H1 (cell line): Measurements from ENCODE around the gene MACROH2A1. TPM values are rescaled to one million over a fixed set of nuclear protein-coding genes. Genes with fewer than 3 reads are reported as not detected.

Experiments
- CTCF ChIA-PET: fragments of 300-600 bp; sonication (Branson Sonifier 250); formaldehyde crosslinking; loops from one replicate; lab custom pipeline; 2021; ENCODE audit not compliant: partially characterized antibody; lab: Charles Lee
- POLR2A ChIA-PET: fragments of 300-600 bp; sonication (Branson Sonifier 250); formaldehyde crosslinking; loops from one replicate; lab custom pipeline; 2021; ENCODE audit warnings: inconsistent platforms; ENCODE audit not compliant: partially characterized antibody; lab: Charles Lee
- DNase-seq, 2 experiments: peaks; one replicate each; pipeline versions ENCODE4 v3.0.0 to v3.0.0-alpha.2; 2010 to 2022; ENCODE audit warnings: low spot score in 2 of 2, low read depth in 1 of 2, mixed read lengths in 1 of 2
- FAIRE-seq: peaks from 2 replicates; lab custom pipeline; 2011; peaks lifted over from hg19 to GRCh38; lab: Jason Lieb, UNC
- H2AFZ ChIP-seq: 2 replicates; pipeline ENCODE4 v1.8.1; 2012; ENCODE audit warnings: low read length, inconsistent platforms
- H2AK5ac ChIP-seq: 2 replicates; pipeline ENCODE4 v1.6.1; 2013; ENCODE audit warnings: low read depth, low read length
- H2BK120ac ChIP-seq: replicated peaks from 2 replicates; pipeline ENCODE3; 2013; ENCODE audit warnings: low read depth, low read length, inconsistent platforms
- H2BK12ac ChIP-seq: 2 replicates; pipeline ENCODE4 v1.6.1; 2013; ENCODE audit warnings: low read depth, low read length
- H2BK15ac ChIP-seq: 2 replicates; pipeline ENCODE4 v1.6.1; 2013; ENCODE audit warnings: low read length
- H2BK20ac ChIP-seq: 2 replicates; pipeline ENCODE4 v1.6.1; 2013; ENCODE audit warnings: low read length
- H2BK5ac ChIP-seq: 2 replicates; pipeline ENCODE4 v1.6.1; 2013; ENCODE audit warnings: low read depth, low read length
- H3K14ac ChIP-seq: 2 replicates; pipeline ENCODE4 v1.6.1; 2013; ENCODE audit warnings: inconsistent platforms; ENCODE audit not compliant: insufficient read length
- H3K18ac ChIP-seq: 2 replicates; pipeline ENCODE4 v1.6.1; 2013; ENCODE audit warnings: low read length; ENCODE audit errors: extremely low read depth
- H3K23ac ChIP-seq: 2 replicates; pipeline ENCODE4 v1.6.1; 2013; ENCODE audit warnings: inconsistent platforms; ENCODE audit not compliant: insufficient read length
- H3K23me2 ChIP-seq: 2 replicates; pipeline ENCODE4 v1.6.1; 2013; ENCODE audit warnings: low read depth, low read length
- H3K27ac ChIP-seq: 2 replicates; pipeline ENCODE4 v1.6.1; 2011; ENCODE audit warnings: low read depth, low read length, inconsistent platforms
- H3K27me3 ChIP-seq, 4 experiments: replicated peaks in 1 of 4; 1 replicate in 1 of 4; 2 replicates in 3 of 4; pipeline versions ENCODE4 v1.6.1 to v1.8.1; 2011 to 2013; ENCODE audit warnings: low read length in 3 of 4, mild to moderate bottlenecking in 3 of 4, inconsistent platforms in 2 of 4, mixed read lengths in 2 of 4, moderate library complexity in 1 of 4; ENCODE audit not compliant: control insufficient read depth in 3 of 4, insufficient read depth in 3 of 4; ENCODE audit errors: extremely low read depth in 1 of 4
- H3K36me3 ChIP-seq, 4 experiments: 2 replicates each; pipeline versions ENCODE4 v1.6.1 to v1.8.1; 2011 to 2013; ENCODE audit warnings: mild to moderate bottlenecking in 4 of 4, low read length in 3 of 4, moderate library complexity in 2 of 4, control low read depth in 1 of 4, inconsistent platforms in 1 of 4; ENCODE audit not compliant: insufficient read depth in 4 of 4, control insufficient read depth in 2 of 4
- H3K4ac ChIP-seq: replicated peaks from 2 replicates; pipeline ENCODE3; 2013; ENCODE audit warnings: low read length, low read depth, mixed read lengths, inconsistent platforms; ENCODE audit not compliant: insufficient read length
- H3K4me1 ChIP-seq, 4 experiments: replicated peaks in 1 of 4; 1 replicate in 1 of 4; 2 replicates in 3 of 4; pipeline versions ENCODE4 v1.6.1 to v1.8.1; 2011 to 2013; ENCODE audit warnings: low read length in 3 of 4, inconsistent platforms in 2 of 4, mixed read lengths in 1 of 4; ENCODE audit not compliant: insufficient read depth in 4 of 4, control insufficient read depth in 3 of 4
- H3K4me2 ChIP-seq, 2 experiments: 2 replicates each; pipeline versions ENCODE4 v1.6.1 to v1.8.1; 2011 to 2013; ENCODE audit warnings: low read depth in 2 of 2, low read length in 2 of 2, control low read depth in 1 of 2, inconsistent platforms in 1 of 2, mild to moderate bottlenecking in 1 of 2; ENCODE audit not compliant: insufficient read depth in 1 of 2
- H3K4me3 ChIP-seq, 4 experiments: fragments of 200-600, 300-600 bp in 1 of 4; sonication (generic), shearing (Covaris generic), sonication (Bioruptor Twin) in 1 of 4; 2 replicates each; pipeline versions ENCODE4 v1.5.1 to v1.8.1; 2011 to 2016; ENCODE audit warnings: low read length in 4 of 4, low read depth in 3 of 4, control low read depth in 2 of 4, inconsistent platforms in 2 of 4, mild to moderate bottlenecking in 2 of 4, mixed read lengths in 1 of 4, moderate library complexity in 1 of 4; ENCODE audit not compliant: insufficient read depth in 2 of 4; ENCODE audit errors: extremely low read depth in 1 of 4
- H3K56ac ChIP-seq: replicated peaks from 2 replicates; pipeline ENCODE3; 2013; ENCODE audit warnings: low read depth, mild to moderate bottlenecking, mixed read lengths, low read length, inconsistent platforms; ENCODE audit not compliant: insufficient read length
- H3K79me1 ChIP-seq: 2 replicates; pipeline ENCODE4 v1.6.1; 2013; ENCODE audit warnings: low read depth, low read length, control low read depth
- H3K79me2 ChIP-seq, 2 experiments: 2 replicates each; pipeline versions ENCODE4 v1.6.1 to v1.8.1; 2012 to 2013; ENCODE audit warnings: low read length in 2 of 2, mild to moderate bottlenecking in 2 of 2, inconsistent platforms in 1 of 2; ENCODE audit not compliant: insufficient read depth in 2 of 2, control insufficient read depth in 1 of 2
- H3K9ac ChIP-seq, 4 experiments: replicated peaks in 1 of 4; 1 replicate in 1 of 4; 2 replicates in 3 of 4; pipeline versions ENCODE4 v1.6.1 to v1.8.1; 2011 to 2013; ENCODE audit warnings: low read depth in 3 of 4, low read length in 3 of 4, control low read depth in 2 of 4, mild to moderate bottlenecking in 2 of 4, moderate library complexity in 2 of 4, inconsistent platforms in 1 of 4; ENCODE audit errors: extremely low read depth in 1 of 4
- H3K9me3 ChIP-seq, 2 experiments: 2 replicates each; pipeline versions ENCODE4 v1.6.1 to v1.8.1; 2012 to 2013; ENCODE audit warnings: mild to moderate bottlenecking in 2 of 2, moderate library complexity in 2 of 2, control low read depth in 1 of 2, inconsistent platforms in 1 of 2, low read depth in 1 of 2, low read length in 1 of 2, mixed read lengths in 1 of 2; ENCODE audit not compliant: insufficient read depth in 2 of 2
- H4K20me1 ChIP-seq, 2 experiments: replicated peaks in 1 of 2; 2 replicates each; pipeline versions ENCODE3 to v1.8.1; 2011 to 2013; ENCODE audit warnings: inconsistent platforms in 2 of 2, low read length in 2 of 2, mild to moderate bottlenecking in 1 of 2; ENCODE audit not compliant: insufficient read depth in 2 of 2, control insufficient read depth in 1 of 2
- H4K5ac ChIP-seq: 2 replicates; pipeline ENCODE4 v1.6.1; 2013; ENCODE audit warnings: low read length, low read depth, mixed read lengths, inconsistent platforms; ENCODE audit not compliant: insufficient read length
- H4K8ac ChIP-seq: 2 replicates; pipeline ENCODE4 v1.8.0; 2013; ENCODE audit warnings: mild to moderate bottlenecking, moderate library complexity, low read length, inconsistent platforms; ENCODE audit not compliant: insufficient read depth; ENCODE audit errors: extremely low read depth
- H4K91ac ChIP-seq: replicated peaks from 2 replicates; pipeline ENCODE3; 2013; ENCODE audit warnings: low read length, mixed read lengths, inconsistent platforms; ENCODE audit not compliant: insufficient read length
- BCL11A ChIP-seq, 2 experiments: IDR thresholded peaks; one replicate each; pipeline ENCODE4 v1.6.1; 2011; ENCODE audit warnings: low read depth in 2 of 2, low read length in 2 of 2, mild to moderate bottlenecking in 2 of 2
- CBX5 ChIP-seq: fragments of 300-800, 300-1000 bp; sonication (generic); IDR thresholded peaks from 2 replicates; pipeline ENCODE4 v1.7.1; 2016; ENCODE audit warnings: antibody characterized with exemption, low read length, low read depth
- CBX8 ChIP-seq: fragments of 300-800, 300-1000 bp; sonication (generic); IDR thresholded peaks from 2 replicates; pipeline ENCODE4 v1.7.1; 2016; ENCODE audit warnings: low read depth, low read length, borderline replicate concordance
- CTBP2 ChIP-seq: IDR thresholded peaks from 2 replicates; pipeline ENCODE4 v1.7.0; 2011; ENCODE audit warnings: borderline replicate concordance, mild to moderate bottlenecking, moderate library complexity, mixed read lengths, low read length; ENCODE audit not compliant: insufficient read depth, insufficient read length
- EGR1 ChIP-seq: IDR thresholded peaks from 2 replicates; pipeline ENCODE4 v1.6.1; 2011; ENCODE audit warnings: low read depth, low read length, borderline replicate concordance
- FOSL1 ChIP-seq: IDR thresholded peaks from 2 replicates; pipeline ENCODE4 v1.6.1; 2011; ENCODE audit warnings: mild to moderate bottlenecking, low read depth, low read length, moderate library complexity; ENCODE audit not compliant: insufficient read depth
- HDAC6 ChIP-seq: IDR thresholded peaks from one replicate; pipeline ENCODE4 v1.7.1; 2012; ENCODE audit warnings: low read depth, mild to moderate bottlenecking, inconsistent platforms, low read length, moderate library complexity
- JUN ChIP-seq: IDR thresholded peaks from 2 replicates; pipeline ENCODE4 v1.6.1; 2011; ENCODE audit warnings: low read depth, mild to moderate bottlenecking, improper control_type of control experiment, low read length
- KDM4A ChIP-seq: IDR thresholded peaks from one replicate; pipeline ENCODE4 v1.7.1; 2012; ENCODE audit warnings: low read depth, mild to moderate bottlenecking, moderate library complexity, low read length, inconsistent platforms; ENCODE audit not compliant: severe bottlenecking
- MAX ChIP-seq: IDR thresholded peaks from 2 replicates; pipeline ENCODE4 v1.6.1; 2012; ENCODE audit warnings: inconsistent platforms
- NRF1 ChIP-seq: IDR thresholded peaks from 2 replicates; pipeline ENCODE4 v1.6.1; 2011; ENCODE audit warnings: mild to moderate bottlenecking, low read depth, low read length, improper control_type of control experiment
- POLR2AphosphoS5 ChIP-seq: IDR thresholded peaks from 2 replicates; pipeline ENCODE4 v1.6.1; 2011; ENCODE audit warnings: low read depth, low read length
- POU5F1 ChIP-seq: IDR thresholded peaks from 2 replicates; pipeline ENCODE4 v1.6.1; 2011; ENCODE audit warnings: low read depth, mild to moderate bottlenecking, low read length, moderate library complexity
- TAF7 ChIP-seq: optimal IDR thresholded peaks from 2 replicates; pipeline ENCODE3; 2011; ENCODE audit warnings: low read depth, mild to moderate bottlenecking, inconsistent platforms, low read length, moderate library complexity, borderline replicate concordance
- YY1 ChIP-seq: IDR thresholded peaks from 2 replicates; pipeline ENCODE4 v1.6.1; 2011; ENCODE audit warnings: low read depth, mild to moderate bottlenecking, low read length
- WGBS, 2 experiments: shearing (Covaris generic) in 1 of 2; methylation state at CpG; one replicate each; pipeline versions ENCODE4 v1.1.6 to v1.1.7; 2013 to 2015; ENCODE audit warnings: low lambda C conversion rate in 2 of 2, mixed read lengths in 2 of 2, inconsistent platforms in 1 of 2, low coverage in 1 of 2, missing lambda C conversion rate in 1 of 2; ENCODE audit not compliant: insufficient replicate concordance in 2 of 2, insufficient coverage in 1 of 2, insufficient read length in 1 of 2; ENCODE audit errors: extremely low coverage in 1 of 2, missing lambda C conversion rate in 1 of 2; 5-methylcytosine and 5-hydroxymethylcytosine counted together
- polyA plus RNA-seq, 7 experiments: library from polyadenylated mRNA; depleted of rRNA in 3 of 7; stranded (reverse) in 5 of 7; unstranded in 2 of 7; fragments of >200 nt in 5 of 7; fragments of 200-250 nt in 2 of 7; gene quantifications; 1 replicate in 5 of 7; 2 replicates in 1 of 7; 4 replicates in 1 of 7; pipeline versions ENCODE4 v1.2.1 to v1.2.3, GENCODE V29; 2011 to 2013; ENCODE audit warnings: missing spikeins in 2 of 7, mixed read lengths in 2 of 7
- total RNA-seq: library from RNA; stranded (reverse); fragmentation: NEBNext Ultra II Directional; extraction: Animal tissue kit (Norgen Biotek cat#: 25700); gene quantifications from 2 replicates; pipeline ENCODE4 v1.2.1, GENCODE V29; 2021

MACROH2A1 gene
- total and polyA plus RNA-seq, 2 of the 8 experiments (the other 6 are each of a cell fraction or from before 2014, with no cell fraction given): 60.0 to 92.3 TPM

- Histone ChIP-seq H3K18ac (no peak overlapping the region), H2BK120ac (no peak overlapping the region), H2BK5ac (no peak overlapping the region), H3K36me3 (no peaks in the 10 kb centered on the region), H3K4ac (no peak overlapping the region), H3K4me2 (no peak overlapping the region), H3K4me1 (no peaks in the 10 kb centered on the region), H3K27ac (no peak overlapping the region), H4K8ac (no peak overlapping the region), H2BK15ac (no peak overlapping the region), H3K79me1 (no peaks in the 10 kb centered on the region), H3K23ac (no peak overlapping the region), H4K20me1 (no peaks in the 10 kb centered on the region), H3K56ac (no peak overlapping the region), H2AFZ (no peak overlapping the region), H3K9ac (no peak overlapping the region), H4K5ac (no peak overlapping the region), H2AK5ac (no peak overlapping the region), H3K4me3 (no peak overlapping the region), H3K79me2 (no peaks in the 10 kb centered on the region), H3K23me2 (no peaks in the 10 kb centered on the region), H3K9me3 (no peaks in the 10 kb centered on the region), H3K14ac (no peak overlapping the region), H4K91ac (no peak overlapping the region), H2BK12ac (no peak overlapping the region), H2BK20ac (no peak overlapping the region), H3K27me3 (no peaks in the 10 kb centered on the region)
- DNase-seq: no peak
- WGBS, 2 experiments: 83% methylated on average over 1 of the region's 1 CpG; no CpG with 5 or more reads in 1 of the 2 experiments
- CTCF ChIA-PET: no interaction called here
- POLR2A ChIA-PET: no interaction called here
- no peak for FAIRE-seq
- no peak for TF ChIP-seq BCL11A (IDR thresholded peaks at IDR 0.05; ENCODE audit: low read depth in 2 of 2, low read length in 2 of 2)
- no peak for TF ChIP-seq CBX5
- no peak for TF ChIP-seq HDAC6
- TF ChIP-seq TAF7: no peak
- TF ChIP-seq POLR2AphosphoS5: no peak
- no peak for TF ChIP-seq NRF1
- TF ChIP-seq YY1: no peak
- TF ChIP-seq JUN: no peak
- TF ChIP-seq KDM4A: no peak
- no peak for TF ChIP-seq EGR1
- TF ChIP-seq FOSL1: no peak
- no peak for TF ChIP-seq CTBP2
- no peak for TF ChIP-seq MAX
- no peak for TF ChIP-seq POU5F1
- TF ChIP-seq CBX8: no peak
These were observed 109.4 kb downstream of the MACROH2A1 start for GRCh38 chr5:135289651-135290050.
